HG03354 (cell line): ENCODE results near the gene WFIKKN2.
"Not testable (repeated sequence)": the region's sequence is repeated elsewhere in the genome, so short reads cannot be mapped to it uniquely, and the experiment has no call there.

Experiments used
- ATAC-seq: cut with Tn5 transposase; IDR thresholded peaks from one replicate; pipeline ENCODE4 v1.9.1; 2021; ENCODE audit warnings: mild to moderate bottlenecking; ENCODE audit not compliant: unreplicated experiment, poor library complexity, severe bottlenecking

The WFIKKN2 gene

GRCh38 chr17:50847566-50847965 is 12.2 kb downstream of the WFIKKN2 start:
- no peak for ATAC-seq

GRCh38 chr17:50848039-50848438 is 12.7 kb downstream of the WFIKKN2 start:
- no peak for ATAC-seq

GRCh38 chr17:50848711-50849110 is 13.3 kb downstream of the WFIKKN2 start:
- ATAC-seq = no peak

GRCh38 chr17:50850640-50851039 is 15.3 kb downstream of the WFIKKN2 start:
- no peak for ATAC-seq

GRCh38 chr17:50853015-50853615 is 17.7 kb downstream of the WFIKKN2 start:
- ATAC-seq = no peak

GRCh38 chr17:50853781-50854180 is 18.4 kb downstream of the WFIKKN2 start:
- no peak for ATAC-seq

- ATAC-seq = no peak
Observed at GRCh38 chr17:50855708-50856330, 20.4 kb downstream of the WFIKKN2 start.

GRCh38 chr17:50856431-50856830 is 21.0 kb downstream of the WFIKKN2 start:
- ATAC-seq = no peak

- no peak for ATAC-seq
Observed at GRCh38 chr17:50858486-50859225, 23.3 kb downstream of the WFIKKN2 start.

- not testable (repeated sequence) for ATAC-seq
Observed at GRCh38 chr17:50859727-50860126, 24.3 kb downstream of the WFIKKN2 start.

- no peak for ATAC-seq
Observed at GRCh38 chr17:50861334-50861676, 25.9 kb downstream of the WFIKKN2 start.

- ATAC-seq = no peak
Observed at GRCh38 chr17:50861822-50862528, 26.6 kb downstream of the WFIKKN2 start.

GRCh38 chr17:50863221-50863843 is 27.9 kb downstream of the WFIKKN2 start:
- no peak for ATAC-seq

GRCh38 chr17:50863931-50864330 is 28.5 kb downstream of the WFIKKN2 start:
- no peak for ATAC-seq

GRCh38 chr17:50864747-50865059 is 29.3 kb downstream of the WFIKKN2 start:
- ATAC-seq = no peak

- ATAC-seq = peak; percentile 16
Observed at GRCh38 chr17:50865060-50865867, 29.9 kb downstream of the WFIKKN2 start.

- ATAC-seq = peak; percentile 22
Observed at GRCh38 chr17:50865868-50866260, 30.5 kb downstream of the WFIKKN2 start.

GRCh38 chr17:50866261-50866949 is 31.0 kb downstream of the WFIKKN2 start, which contains the start of gene TOB1:
TOB1 (minus strand) TSS chr17:50866354; CDS start chr17:50864017, 2,337 bp downstream.
- ATAC-seq = peak; percentile 66

GRCh38 chr17:50866950-50867362 is 31.6 kb downstream of the WFIKKN2 start:
- peak; percentile 33 for ATAC-seq
